Activated gamma-delta T cell (primary cell): ENCODE measurements around the gene ZCCHC17.

Source experiments
- DNase-seq: peaks from one replicate; lab custom pipeline; 2025; lab: John Stamatoyannopoulos, UW

The ZCCHC17 gene

DNA sequence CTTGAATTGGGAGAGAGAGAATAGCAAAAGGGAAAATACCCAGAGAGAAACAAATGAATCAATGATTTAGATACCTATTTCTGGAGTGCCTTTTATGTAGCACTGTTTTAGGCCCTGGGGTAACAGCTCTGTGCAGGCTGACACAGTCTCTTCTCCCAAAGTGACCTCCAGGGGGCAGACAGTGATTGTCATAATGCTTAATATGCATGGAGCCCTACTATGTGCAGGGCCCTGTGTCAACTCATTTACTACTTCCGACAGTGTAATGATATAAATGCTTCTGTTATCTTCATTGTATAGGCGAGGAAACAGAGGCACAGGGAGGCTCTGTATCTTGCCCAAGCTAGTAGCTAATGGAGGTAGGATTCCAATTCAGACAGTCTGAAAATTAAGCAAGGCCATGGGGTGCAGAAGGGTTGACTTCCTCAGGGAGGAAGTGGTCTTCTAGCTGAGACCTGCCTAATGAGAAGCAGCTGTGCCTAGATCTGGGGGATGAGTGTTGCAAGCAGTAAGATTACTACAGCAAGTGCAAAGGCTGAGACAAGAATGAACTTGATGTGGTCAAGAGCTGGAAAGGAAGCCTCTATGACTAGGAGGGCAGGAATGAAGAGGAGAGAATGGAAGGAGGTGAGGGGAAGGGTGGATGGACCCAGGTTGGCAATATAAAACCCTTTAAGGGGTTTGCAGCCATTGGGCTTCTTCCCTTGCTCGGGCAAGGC is 100.0 kb downstream of the ZCCHC17 start:
- DNase-seq: no peak

DNA sequence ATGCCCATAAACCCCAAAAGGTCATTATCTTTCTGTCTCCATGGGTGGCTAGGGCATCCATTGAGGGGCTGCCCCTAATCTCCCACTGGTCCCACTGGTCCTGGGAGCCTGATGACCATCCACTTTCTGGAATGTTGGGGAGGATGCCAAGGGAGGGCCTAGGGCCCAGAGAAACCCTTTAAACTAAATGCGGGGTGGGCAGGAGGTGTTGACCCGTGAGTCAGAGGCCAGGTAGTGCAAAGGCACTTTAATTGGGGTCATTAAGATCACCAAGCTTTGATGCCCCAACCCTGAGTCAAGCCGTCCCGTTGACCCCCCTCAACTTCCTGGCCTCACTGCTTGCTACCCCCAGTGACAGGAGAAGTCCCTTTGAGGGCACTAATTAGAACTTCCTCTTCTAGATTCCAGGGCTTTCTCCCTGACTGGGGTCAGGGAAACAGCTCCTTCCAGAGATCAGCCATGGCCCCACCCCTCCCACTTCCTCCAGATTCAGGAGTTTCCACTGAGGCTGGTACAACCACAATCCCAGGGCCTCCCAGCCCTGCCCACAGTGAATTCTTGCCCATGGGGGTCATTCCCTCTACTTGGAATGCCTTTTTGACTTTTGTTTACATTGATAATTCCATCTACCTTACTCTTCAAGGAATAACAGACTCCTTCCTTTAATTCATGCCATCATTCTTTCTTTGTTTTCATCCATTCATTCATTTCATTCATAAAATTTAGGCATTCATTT is 100.7 kb downstream of the ZCCHC17 start:
- no peak for DNase-seq

DNA sequence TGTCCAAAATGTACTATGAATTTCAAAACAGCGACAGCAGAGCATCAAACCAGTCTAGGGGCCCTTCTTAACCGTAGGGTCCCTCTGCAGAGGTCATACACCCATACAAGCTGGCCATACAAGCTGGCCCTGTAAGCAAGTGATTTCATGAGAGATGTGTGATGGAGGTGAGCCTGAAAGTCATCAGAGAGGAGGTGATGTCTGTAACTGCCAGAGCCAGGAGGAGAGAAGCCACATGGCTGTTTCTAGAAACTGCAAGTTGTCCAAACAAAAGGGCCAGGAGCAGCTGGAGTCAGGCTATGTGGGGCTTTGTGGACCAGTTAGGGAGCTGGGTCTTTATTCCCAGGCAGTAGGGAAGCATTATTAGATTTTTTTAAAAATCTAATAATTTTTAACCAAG is 101.4 kb downstream of the ZCCHC17 start:
- DNase-seq: no peak

DNA sequence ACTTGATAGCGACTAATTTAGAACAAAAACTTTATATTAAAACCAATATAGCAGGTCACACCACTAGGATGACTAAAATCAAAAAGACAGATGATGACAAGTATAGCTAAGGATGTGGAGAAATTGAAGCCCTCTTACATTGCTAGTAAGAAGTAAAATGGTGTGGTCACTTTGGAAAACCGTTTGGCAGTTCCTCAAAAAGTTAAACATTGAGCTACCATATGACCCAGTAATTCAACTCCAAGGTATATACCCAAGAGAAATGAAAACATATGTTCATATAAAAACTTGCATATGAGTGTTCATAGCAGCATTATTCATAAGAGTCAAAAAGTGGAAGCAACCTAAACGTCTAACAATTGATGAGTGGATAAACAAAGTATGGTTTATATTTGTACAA is 103.1 kb downstream of the ZCCHC17 start:
- no peak for DNase-seq

DNA sequence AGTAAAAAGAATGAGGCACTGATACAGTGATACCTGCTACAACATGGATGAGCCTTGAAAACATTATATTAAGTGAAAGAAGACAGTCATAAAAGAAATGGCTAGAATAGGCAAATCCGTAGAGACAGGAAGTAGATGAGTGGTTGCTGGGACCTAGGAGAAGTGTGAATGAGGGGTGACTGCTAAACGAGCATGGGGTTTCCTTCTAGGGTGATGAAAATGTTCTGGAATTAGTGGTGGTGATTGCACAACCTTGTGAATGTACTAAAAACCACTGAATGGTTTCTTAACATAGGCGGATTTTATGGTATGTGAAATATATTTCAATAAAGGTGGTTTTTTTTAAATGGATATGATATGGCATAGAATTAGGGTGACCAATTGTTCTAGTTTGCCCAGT is 103.6 kb downstream of the ZCCHC17 start:
- no peak for DNase-seq

DNA sequence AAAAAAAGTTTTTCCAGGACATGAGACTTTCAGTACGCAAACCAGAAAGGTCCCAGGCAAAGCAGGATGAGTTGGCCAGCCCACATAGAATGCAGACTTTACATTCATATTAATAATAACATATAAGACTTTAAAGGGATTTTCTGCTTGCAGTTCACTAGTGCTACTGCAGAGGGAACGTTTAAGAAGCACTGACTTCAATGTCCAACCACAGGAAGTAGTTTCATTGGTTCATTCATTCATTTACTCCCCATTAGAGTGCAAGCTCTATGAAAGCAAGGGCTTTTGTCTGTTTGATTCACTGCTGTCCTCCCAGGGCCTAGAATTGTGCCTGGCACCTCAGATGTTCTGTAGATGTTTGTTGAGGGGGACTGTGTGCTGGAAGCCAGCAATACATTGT is 104.4 kb downstream of the ZCCHC17 start:
- no peak for DNase-seq

DNA sequence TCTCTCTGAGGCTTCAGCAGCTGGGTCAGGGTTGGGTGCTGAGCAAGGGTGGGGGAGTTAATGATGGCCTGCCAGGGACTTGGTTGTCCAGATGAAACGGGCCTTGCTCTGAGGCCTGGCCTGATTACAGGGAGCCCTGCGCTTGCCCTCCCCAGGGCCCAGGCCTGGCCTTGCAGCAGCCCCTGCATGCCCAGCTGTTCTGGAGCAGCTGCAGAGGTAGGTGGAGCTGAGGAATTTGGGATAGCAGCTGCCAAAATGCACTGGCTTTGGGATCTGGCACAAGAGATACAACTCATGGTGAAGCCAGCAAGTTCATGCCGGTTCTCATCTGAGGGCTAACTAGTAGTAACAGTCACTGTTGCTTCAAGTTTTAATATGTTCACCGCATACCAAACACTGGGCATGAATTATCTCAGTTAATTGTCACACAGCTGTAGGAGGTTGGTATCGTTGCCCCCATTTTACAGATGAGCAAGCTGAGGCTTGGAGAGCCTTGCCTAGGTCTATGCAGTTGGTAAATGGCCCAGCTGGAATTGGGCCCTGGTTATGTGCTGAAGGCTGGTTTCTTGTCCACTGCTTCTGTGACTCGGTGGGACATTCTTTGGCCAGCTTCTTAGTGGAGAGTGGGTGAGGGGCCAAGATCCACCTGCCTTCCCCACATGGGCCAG is 108.9 kb downstream of the ZCCHC17 start:
- DNase-seq: no peak

DNA sequence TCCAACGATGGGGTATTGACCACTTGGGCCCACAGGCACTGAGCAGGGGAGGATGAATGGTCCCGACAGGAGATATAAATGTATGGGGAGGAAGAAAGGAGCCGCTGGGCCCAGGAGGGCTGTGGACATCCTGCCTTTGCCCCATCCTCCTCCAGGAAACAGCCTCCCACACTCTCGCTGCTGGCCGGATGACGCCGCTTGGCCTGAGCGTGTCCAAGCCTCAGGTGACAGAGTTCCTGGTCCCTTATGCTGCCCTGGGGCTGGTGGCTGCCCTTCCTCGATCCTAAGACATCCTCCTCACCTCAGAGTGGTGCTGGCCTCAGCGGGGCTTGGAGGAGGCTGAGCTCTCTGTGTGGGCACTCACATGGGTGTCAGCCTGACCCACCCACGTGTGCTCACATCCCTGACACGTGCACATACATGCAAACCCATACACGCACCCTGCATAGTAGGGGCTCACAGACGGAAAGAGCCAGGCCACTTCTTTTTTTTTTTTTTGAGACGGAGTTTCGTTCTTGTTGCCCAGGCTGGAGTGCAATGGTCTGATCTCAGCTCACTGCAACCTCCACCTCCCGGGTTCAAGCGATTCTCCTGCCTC is 110.3 kb downstream of the ZCCHC17 start:
- DNase-seq: no peak

DNA sequence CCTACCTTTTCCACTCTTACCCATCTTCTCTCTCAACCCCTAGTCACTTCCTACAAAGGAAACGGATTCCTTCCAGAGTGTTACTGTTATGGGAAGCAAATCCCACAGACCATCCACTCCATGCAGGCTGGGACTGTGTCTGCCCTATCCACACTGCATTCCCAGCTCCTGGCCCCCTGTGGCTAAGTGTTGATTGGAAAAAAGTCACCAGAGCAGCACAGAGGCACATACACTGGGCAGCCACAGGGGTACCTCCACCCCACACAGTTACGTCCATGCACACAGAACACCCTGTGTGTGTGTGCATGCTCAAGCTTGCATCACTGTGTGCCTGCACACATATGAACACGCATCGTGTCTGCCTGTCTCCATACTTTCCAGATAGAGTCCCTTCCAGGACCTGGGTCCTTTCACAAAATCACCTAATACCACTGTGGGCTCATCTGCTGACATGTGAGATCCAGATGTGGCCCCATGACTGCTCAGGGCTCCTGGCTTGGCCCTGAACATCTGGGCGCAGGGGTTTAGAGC is 112.0 kb downstream of the ZCCHC17 start:
- DNase-seq: no peak

DNA sequence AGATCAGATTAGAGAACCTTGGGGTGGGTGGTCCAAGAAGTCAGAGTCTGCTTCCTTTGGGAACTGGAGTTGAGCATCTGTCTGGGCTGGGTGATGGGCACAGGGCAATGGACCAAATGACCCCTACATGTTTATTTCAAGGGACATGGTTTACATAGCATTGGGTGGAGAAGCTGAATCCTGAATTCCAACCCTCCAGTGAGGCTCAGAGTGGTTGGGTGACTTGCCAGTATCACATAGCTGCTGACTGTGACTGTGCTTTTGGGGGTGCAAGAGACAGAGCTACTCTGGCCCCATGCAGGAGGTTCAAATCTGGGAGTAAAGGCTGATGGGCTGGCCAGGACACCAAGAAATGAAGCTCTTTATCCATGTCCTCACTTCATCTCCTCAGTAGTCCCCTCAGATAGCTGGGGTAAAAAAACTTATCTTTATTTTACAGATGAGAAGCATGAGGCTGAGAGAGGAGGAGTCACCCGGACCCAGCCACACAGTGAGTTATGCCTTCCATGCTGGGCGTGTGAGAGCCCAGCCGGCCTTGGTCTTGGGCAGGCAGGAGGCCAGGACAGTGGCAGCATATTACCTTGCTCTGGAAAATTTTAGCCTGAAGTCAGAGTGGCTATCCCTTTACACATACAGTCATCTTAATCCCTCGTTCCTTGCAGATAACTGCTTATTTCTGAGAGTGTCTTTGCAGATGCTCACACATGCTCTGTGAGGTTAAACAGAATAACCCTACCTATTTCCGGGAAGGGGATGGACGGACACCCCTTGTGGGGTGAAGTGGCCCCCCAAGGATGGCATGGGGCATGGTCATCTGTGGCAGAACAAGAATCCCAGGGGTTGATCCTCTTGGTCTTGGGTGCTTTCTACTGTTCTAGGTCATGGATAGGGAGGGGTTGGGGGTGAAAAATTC is 113.4 kb downstream of the ZCCHC17 start:
- no peak for DNase-seq

DNA sequence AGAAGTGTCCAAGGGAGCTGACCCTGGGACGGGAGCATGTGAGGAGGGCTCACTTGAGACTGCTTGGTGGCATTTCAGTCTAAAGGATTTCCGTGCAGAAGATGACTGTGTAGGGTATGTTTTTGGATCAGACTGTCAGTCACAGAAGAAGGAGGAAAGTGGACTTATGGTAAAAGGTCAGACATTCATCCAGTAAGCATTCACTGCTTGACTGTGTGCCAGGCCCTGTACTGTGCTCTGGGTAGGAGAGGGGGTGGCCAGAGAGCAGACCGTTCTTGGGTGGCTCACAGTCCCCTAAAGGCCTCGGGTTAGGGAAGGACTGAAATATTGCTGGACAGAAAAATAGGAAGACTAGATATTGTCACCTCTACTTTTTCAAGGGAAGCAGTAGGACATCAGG is 114.0 kb downstream of the ZCCHC17 start:
- no peak for DNase-seq

DNA sequence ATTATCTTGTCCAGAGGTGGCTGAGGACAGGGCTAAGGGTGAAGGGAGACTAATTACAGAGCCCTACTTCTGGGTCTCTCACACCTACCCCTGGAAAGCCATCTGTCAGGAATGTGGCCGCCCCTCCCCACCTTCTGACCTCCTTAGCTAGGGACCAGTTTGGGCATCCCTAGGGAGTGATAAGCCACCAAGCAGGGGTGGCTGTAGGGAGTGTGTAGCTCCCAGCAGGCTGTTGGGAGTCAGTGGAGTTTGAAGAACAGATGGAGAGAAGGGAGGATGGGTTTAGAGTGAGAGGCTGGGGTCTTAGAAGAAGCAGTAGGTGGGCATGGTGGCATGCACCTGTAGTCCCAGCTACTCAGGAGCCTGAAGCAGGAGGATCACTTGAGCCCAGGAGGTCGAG is 115.4 kb downstream of the ZCCHC17 start:
- DNase-seq: no peak

DNA sequence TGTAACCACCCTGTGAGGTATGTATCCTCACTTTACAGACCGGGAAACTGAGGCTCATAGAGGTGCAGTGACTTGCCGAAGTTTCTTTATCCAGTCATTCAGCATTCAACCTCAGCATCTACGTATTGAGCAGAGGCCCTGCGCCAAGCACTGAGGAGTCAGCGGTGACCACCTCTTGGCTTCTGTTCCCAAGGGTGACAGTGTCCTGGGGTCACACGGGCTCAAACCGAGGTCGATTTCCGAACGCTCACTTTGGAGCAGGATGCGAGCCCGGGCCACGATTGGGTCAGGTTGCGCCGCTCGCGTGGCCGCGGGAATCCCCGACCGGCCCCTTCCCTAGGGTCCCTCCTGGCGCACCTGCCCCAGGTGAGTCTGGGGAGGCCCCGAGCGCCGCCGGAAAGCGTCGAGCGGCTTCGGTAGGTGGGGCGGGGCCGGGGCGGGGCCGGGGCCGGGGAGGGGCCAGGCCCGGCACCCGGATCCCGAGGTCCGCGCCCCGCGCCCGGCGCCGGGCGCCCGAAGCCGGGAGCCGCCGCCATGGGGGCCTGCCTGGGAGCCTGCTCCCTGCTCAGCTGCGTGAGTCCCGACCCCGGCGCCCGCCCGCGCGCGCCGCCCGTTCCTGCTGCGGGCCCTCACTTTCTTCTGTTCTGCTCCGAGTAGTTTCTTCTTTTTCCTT is 116.0 kb downstream of the ZCCHC17 start, which contains the start of gene SERINC2:
TSS of gene SERINC2 (plus strand) at position 482 of the 673 bp plus-strand sequence. CDS start at position 535, 53 bp downstream.
- no peak for DNase-seq

DNA sequence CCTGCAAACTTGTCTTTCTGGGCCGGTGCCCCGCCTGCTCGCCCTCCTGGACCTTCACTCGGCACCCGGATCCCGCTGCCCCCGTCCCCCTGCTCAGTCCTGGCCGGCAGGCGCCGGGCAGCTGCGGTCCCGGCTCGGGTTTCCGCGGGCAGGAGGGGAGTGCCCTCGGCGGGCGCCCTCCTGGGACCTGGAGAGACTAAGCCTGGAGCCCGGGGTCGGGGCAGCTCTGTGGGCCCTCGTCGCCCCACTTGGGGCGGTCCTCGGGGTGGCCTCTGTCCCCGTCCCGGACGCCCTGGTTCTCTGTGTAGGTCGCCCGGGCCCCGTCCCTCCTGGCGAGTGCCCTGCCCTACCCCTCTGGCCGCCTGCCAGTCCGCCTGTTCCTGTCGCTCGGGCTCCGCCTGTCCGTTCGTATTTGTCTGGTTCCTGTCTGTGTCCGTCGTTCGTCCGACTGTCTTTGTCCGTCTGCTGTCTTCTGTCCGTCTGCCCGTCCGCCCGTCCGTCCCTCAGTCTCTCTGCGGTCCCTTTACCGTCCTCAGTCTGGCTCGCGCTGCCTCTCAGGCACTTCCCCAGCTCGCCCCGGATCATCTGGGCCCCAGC is 116.7 kb downstream of the ZCCHC17 start:
- DNase-seq: no peak
